CD4-positive, alpha-beta T cell (primary cell): ENCODE data around the gene GATA3. TPM values are rescaled to one million over a fixed set of nuclear protein-coding genes. Genes with fewer than 3 reads are reported as not detected.

Experiments
- ATAC-seq: fragments of 200-7000 bp; cut with Tn5 transposase; one replicate; pipeline ENCODE4 v1.10.0; 2022; ENCODE audit warnings: mild to moderate bottlenecking; ENCODE audit not compliant: poor library complexity
- CTCF ChIA-PET: fragments of 350-600 bp; sonication (Branson Sonifier 250); formaldehyde crosslinking; loops from one replicate; lab custom pipeline; 2021; ENCODE audit warnings: antibody characterized with exemption, inconsistent platforms; lab: Charles Lee
- POLR2A ChIA-PET: fragments of 350-600 bp; sonication (Branson Sonifier 250); formaldehyde crosslinking; loops from one replicate; lab custom pipeline; 2021; ENCODE audit warnings: antibody characterized with exemption, inconsistent platforms; lab: Charles Lee
- DNase-seq, 14 experiments: peaks; one replicate each; pipeline ENCODE4 v3.0.0-alpha.2; 2013 to 2020; ENCODE audit warnings: mixed read lengths in 2 of 14
- H3K27ac ChIP-seq, 2 donors: one replicate each; pipeline versions ENCODE4 v1.5.1 to v1.7.0; 2013; ENCODE audit warnings: low read length in 2 of 2, low read depth in 1 of 2, mild to moderate bottlenecking in 1 of 2
- H3K27me3 ChIP-seq, 2 experiments: 1 replicate in 1 of 2; 2 replicates in 1 of 2; pipeline versions ENCODE4 v1.6.1 to v1.7.0; 2013; ENCODE audit warnings: low read length in 2 of 2, control low read depth in 1 of 2, mild to moderate bottlenecking in 1 of 2, moderate library complexity in 1 of 2; ENCODE audit not compliant: insufficient read depth in 2 of 2, control insufficient read depth in 1 of 2
- H3K36me3 ChIP-seq: one replicate; pipeline ENCODE4 v1.6.1; 2013; ENCODE audit warnings: low read length, control low read depth; ENCODE audit not compliant: insufficient read depth
- H3K4me1 ChIP-seq: one replicate; pipeline ENCODE4 v1.6.1; 2013; ENCODE audit warnings: low read length, control low read depth; ENCODE audit not compliant: insufficient read depth
- H3K4me3 ChIP-seq: one replicate; pipeline ENCODE4 v1.5.1; 2013; ENCODE audit warnings: mild to moderate bottlenecking, low read length, moderate library complexity
- H3K9me3 ChIP-seq, 2 experiments: 1 replicate in 1 of 2; 2 replicates in 1 of 2; pipeline versions ENCODE4 v1.6.1 to v1.7.0; 2013; ENCODE audit warnings: low read length in 2 of 2, mild to moderate bottlenecking in 2 of 2, control low read depth in 1 of 2, moderate library complexity in 1 of 2; ENCODE audit not compliant: control insufficient read depth in 1 of 2, insufficient read depth in 1 of 2
- H3K27ac Mint-ChIP-seq: one replicate; pipeline ENCODE4 v1.8.0; 2020; ENCODE audit warnings: mixed read lengths
- H3K27me3 Mint-ChIP-seq: one replicate; pipeline ENCODE4 v1.8.0; 2021; ENCODE audit warnings: mixed read lengths
- H3K36me3 Mint-ChIP-seq: one replicate; pipeline ENCODE4 v1.8.0; 2021; ENCODE audit warnings: low read depth, mixed read lengths
- H3K4me1 Mint-ChIP-seq: one replicate; pipeline ENCODE4 v1.8.0; 2021; ENCODE audit warnings: low read depth, mixed read lengths
- H3K4me3 Mint-ChIP-seq: one replicate; pipeline ENCODE4 v1.8.0; 2020; ENCODE audit warnings: mild to moderate bottlenecking, mixed read lengths
- H3K9me3 Mint-ChIP-seq: one replicate; pipeline ENCODE4 v1.8.0; 2020; ENCODE audit warnings: mixed read lengths
- intact Hi-C, 2 experiments: fragments of 100-400 bp; cut with DNase I in 1 of 2; cut with micrococcal nuclease in 1 of 2; formaldehyde crosslinking; loops; one replicate each; pipeline versions ENCODE4 v1.15.1 to v1.9.0; 2023 to 2025; cut with DNase I, micrococcal nuclease
- total RNA-seq, 174 experiments: library from RNA in 2 of 174; stranded (reverse) in 2 of 174; gene quantifications; one replicate each; pipeline ENCODE4 v1.2.3 and lab custom pipeline; 2021 to 2026
- TF ChIP-seq, protein P1 (sequence below): fragments of 200-600 bp; IDR thresholded peaks from one replicate; pipeline ENCODE4 v1.8.0; 2022; ENCODE audit warnings: antibody characterized with exemption, mild to moderate bottlenecking

Gene GATA3
- total RNA-seq, 2 experiments from 2014 or later = 128 to 141 TPM

DNA sequence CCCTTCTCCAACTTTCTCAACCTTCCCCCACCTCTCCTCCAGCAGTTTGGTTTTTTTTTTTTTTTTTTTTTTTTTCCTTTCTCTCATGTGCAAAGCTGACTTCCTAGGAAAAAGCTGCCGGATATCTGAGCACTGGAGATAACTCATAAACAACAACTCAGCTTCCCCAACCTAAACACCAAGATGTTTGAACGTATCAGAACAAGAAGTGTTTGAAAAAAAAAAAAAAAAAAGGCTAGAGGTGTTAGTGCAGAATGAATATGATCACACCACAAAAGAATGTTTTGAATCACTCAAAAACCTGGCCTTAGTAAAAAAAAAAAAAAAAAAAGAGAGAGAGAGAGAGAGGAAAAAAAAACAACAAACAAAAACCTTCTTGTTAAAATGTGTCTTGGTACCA, 11.2 kb downstream of the GATA3 start:
- ChIA-PET CTCF (no interaction called here), POLR2A (no interaction called here)
- H3K27me3 Mint-ChIP-seq = no peaks in the 10 kb centered on the region
- TF ChIP-seq, protein P1, sequence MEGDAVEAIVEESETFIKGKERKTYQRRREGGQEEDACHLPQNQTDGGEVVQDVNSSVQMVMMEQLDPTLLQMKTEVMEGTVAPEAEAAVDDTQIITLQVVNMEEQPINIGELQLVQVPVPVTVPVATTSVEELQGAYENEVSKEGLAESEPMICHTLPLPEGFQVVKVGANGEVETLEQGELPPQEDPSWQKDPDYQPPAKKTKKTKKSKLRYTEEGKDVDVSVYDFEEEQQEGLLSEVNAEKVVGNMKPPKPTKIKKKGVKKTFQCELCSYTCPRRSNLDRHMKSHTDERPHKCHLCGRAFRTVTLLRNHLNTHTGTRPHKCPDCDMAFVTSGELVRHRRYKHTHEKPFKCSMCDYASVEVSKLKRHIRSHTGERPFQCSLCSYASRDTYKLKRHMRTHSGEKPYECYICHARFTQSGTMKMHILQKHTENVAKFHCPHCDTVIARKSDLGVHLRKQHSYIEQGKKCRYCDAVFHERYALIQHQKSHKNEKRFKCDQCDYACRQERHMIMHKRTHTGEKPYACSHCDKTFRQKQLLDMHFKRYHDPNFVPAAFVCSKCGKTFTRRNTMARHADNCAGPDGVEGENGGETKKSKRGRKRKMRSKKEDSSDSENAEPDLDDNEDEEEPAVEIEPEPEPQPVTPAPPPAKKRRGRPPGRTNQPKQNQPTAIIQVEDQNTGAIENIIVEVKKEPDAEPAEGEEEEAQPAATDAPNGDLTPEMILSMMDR = no peak
- no peak for DNase-seq
- peaks cover 64% of the 10 kb centered on the region for H3K4me1 ChIP-seq
- intact Hi-C loops = no loop called here
- H3K4me3 Mint-ChIP-seq = peak overlapping the region; percentile 67
- peaks cover 80% of the 10 kb centered on the region for H3K36me3 ChIP-seq
- no peaks in the 10 kb centered on the region for H3K9me3 ChIP-seq
- H3K27me3 ChIP-seq = no peaks in the 10 kb centered on the region
- H3K4me1 Mint-ChIP-seq = peaks cover 91% of the 10 kb centered on the region
- peak overlapping the region; percentile 76 for H3K27ac Mint-ChIP-seq
- H3K4me3 ChIP-seq = no peak overlapping the region
- H3K27ac ChIP-seq = no peak overlapping the region
- peaks cover 96% of the 10 kb centered on the region for H3K36me3 Mint-ChIP-seq
- no peak for ATAC-seq
- H3K9me3 Mint-ChIP-seq = no peaks in the 10 kb centered on the region

DNA sequence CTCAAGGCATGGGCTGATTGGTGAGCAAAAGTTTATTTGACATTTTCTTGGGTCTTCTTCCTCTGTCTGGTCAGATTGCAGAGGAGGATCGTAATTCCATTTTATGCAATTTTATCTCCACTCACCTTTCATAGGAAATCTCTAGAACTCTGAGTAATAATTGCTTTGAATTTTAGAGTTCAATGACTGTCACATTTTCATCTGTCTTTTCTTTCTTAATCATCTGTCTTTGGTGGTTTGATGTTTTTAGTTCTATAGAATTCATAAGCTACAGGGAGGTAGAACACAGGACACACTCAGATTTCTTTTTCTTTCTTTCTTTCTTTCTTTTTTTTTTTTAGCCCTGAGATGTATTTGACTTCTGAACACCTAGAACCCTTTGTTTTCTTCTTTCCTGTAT, 11.6 kb downstream of the GATA3 start:
- intact Hi-C loops = no loop called here
- TF ChIP-seq, protein P1 = no peak
- no peak for DNase-seq
- POLR2A ChIA-PET = no interaction called here
- H3K4me3 Mint-ChIP-seq = peak overlapping the region; percentile 67
- ATAC-seq = no peak
- H3K36me3 Mint-ChIP-seq = peaks cover 98% of the 10 kb centered on the region
- Histone ChIP-seq H3K4me1 (peaks cover 59% of the 10 kb centered on the region), H3K27ac (no peak overlapping the region), H3K36me3 (peaks cover 85% of the 10 kb centered on the region), H3K27me3 (no peaks in the 10 kb centered on the region), H3K9me3 (no peaks in the 10 kb centered on the region), H3K4me3 (no peak overlapping the region)
- H3K9me3 Mint-ChIP-seq = no peaks in the 10 kb centered on the region
- peaks cover 91% of the 10 kb centered on the region for H3K4me1 Mint-ChIP-seq
- no peaks in the 10 kb centered on the region for H3K27me3 Mint-ChIP-seq
- H3K27ac Mint-ChIP-seq = peak overlapping the region; percentile 76
- CTCF ChIA-PET = interaction anchor here (1.0 kb wide), 1 partner anchor 9 kb away, joined by 3 read pairs; no protein-coding TSS in a partner anchor

DNA sequence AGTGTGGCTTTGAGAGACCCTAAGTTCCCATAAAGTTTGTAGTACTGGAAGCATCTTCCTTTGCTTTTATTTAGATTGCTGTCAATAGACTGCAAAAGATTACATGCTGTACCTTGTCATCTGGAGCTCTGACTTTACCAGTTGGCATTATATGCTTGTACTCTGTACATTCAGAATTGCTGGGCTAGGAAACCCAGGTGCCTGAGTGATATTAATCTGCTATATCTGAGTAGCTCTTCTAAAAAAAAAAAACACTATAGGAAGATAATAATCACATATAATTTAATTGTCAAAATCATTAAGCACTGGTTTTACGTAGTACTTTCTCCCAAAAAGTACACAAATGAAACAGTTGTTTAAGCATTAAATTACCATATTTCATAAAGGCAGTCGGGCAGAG, 12.3 kb downstream of the GATA3 start:
- TF ChIP-seq, protein P1 = no peak
- Histone ChIP-seq H3K9me3 (no peaks in the 10 kb centered on the region), H3K4me1 (peaks cover 53% of the 10 kb centered on the region), H3K4me3 (no peak overlapping the region), H3K36me3 (peaks cover 89% of the 10 kb centered on the region), H3K27ac (no peak overlapping the region), H3K27me3 (no peaks in the 10 kb centered on the region)
- Mint-ChIP-seq H3K4me3 (peak overlapping the region; percentile 67), H3K4me1 (peaks cover 91% of the 10 kb centered on the region), H3K27ac (peak overlapping the region; percentile 76), H3K36me3 (peaks cover 98% of the 10 kb centered on the region), H3K27me3 (no peaks in the 10 kb centered on the region), H3K9me3 (no peaks in the 10 kb centered on the region)
- ChIA-PET POLR2A (no interaction called here), CTCF (interaction anchor here (1.0 kb wide), 1 partner anchor 10 kb away, joined by 3 read pairs; no protein-coding TSS in a partner anchor)
- DNase-seq (no peak), ATAC-seq (no peak)
- intact Hi-C loops = no loop called here
